Measurements from ENCODE around the gene PPARD. TPM values are rescaled to one million over a fixed set of nuclear protein-coding genes. Genes with fewer than 3 reads are reported as not detected.

The PPARD gene
- total and polyA plus RNA-seq, 4 donors = 5.9 to 27.7 (median 20.8) TPM

GRCh38 chr6:35474131-35474941 is 132.0 kb downstream of the PPARD start:
- Histone ChIP-seq H3K4me1 (ENCODE audit: control insufficient read depth in 1 of 2, insufficient read depth in 2 of 2, low read length in 2 of 2) (no peaks in the 10 kb centered on the region), H3K27me3 (ENCODE audit: control insufficient read depth in 1 of 2, insufficient read depth in 2 of 2, low read length in 1 of 2) (no peaks in the 10 kb centered on the region), H3K27ac (ENCODE audit: low read depth in 1 of 2, low read length in 2 of 2) (no peak overlapping the region), H3K36me3 (ENCODE audit: control insufficient read depth in 1 of 2, insufficient read depth in 2 of 2, low read length in 1 of 2) (peaks cover 4 to 14% of the 10 kb centered on the region in 2 donors), H3K4me3 (ENCODE audit: low read length in 2 of 2) (no peak overlapping the region), H3K9me3 (ENCODE audit: control insufficient read depth, low read length) (no peaks in the 10 kb centered on the region)
- WGBS, 2 donors = 85 to 88% methylated on average over 14 of the region's 14 CpGs
- no peak for DNase-seq
- peak; percentile 19 for ATAC-seq (ENCODE audit: low FRiP score)
- intact Hi-C loops (cut with DNase I) = no loop called here

DNA sequence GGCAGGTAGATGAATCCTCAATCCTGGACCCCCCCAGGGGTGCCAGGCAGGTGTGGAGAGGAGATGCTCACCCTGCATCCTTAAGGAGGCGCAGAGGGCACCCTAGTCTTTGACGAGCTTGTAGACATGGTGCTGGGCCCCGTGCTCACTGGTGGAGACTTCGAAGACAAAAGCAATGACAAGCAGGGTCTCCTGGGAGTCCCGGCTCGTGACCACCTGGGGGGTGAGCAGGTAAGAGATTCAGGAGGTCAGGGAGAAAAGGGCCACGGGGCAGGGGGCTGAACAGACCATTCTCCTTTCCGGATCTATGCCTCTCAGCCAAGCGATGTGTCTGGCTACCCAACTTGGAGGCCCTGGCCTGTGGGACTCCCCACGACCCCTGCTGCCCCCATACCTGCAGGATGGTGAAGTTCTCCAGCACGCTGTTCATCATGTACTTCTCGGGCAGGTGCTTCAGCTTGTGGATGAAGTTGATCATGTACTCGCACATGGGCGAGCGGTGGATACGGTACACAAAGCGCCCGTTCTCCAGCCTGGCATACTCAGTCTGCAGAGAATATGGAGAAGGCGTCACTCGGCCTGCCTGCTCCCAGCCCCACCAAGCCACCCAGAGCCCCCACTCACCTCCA is 132.7 kb downstream of the PPARD start:
- H3K27me3 ChIP-seq (ENCODE audit: control insufficient read depth in 1 of 2, insufficient read depth in 2 of 2, low read length in 1 of 2) = no peaks in the 10 kb centered on the region
- no peak overlapping the region for H3K4me3 ChIP-seq (ENCODE audit: low read length in 2 of 2)
- WGBS, 2 donors = 85 to 87% methylated on average over 20 of the region's 20 CpGs
- H3K27ac ChIP-seq (ENCODE audit: low read depth in 1 of 2, low read length in 2 of 2) = no peak overlapping the region
- ATAC-seq (ENCODE audit: low FRiP score) = peak; percentile 4
- intact Hi-C loops (cut with DNase I) = no loop called here
- no peak for DNase-seq
- no peaks in the 10 kb centered on the region for H3K9me3 ChIP-seq (ENCODE audit: control insufficient read depth, low read length)
- H3K4me1 ChIP-seq (ENCODE audit: control insufficient read depth in 1 of 2, insufficient read depth in 2 of 2, low read length in 2 of 2) = no peaks in the 10 kb centered on the region
- H3K36me3 ChIP-seq (ENCODE audit: control insufficient read depth in 1 of 2, insufficient read depth in 2 of 2, low read length in 1 of 2) = peaks cover 7 to 14% of the 10 kb centered on the region in 2 donors

- H3K27me3 ChIP-seq (ENCODE audit: control insufficient read depth in 1 of 2, insufficient read depth in 2 of 2, low read length in 1 of 2) = no peaks in the 10 kb centered on the region
- no peaks in the 10 kb centered on the region for H3K4me1 ChIP-seq (ENCODE audit: control insufficient read depth in 1 of 2, insufficient read depth in 2 of 2, low read length in 2 of 2)
- H3K4me3 ChIP-seq (ENCODE audit: low read length in 2 of 2) = no peak overlapping the region
- DNase-seq = no peak
- H3K27ac ChIP-seq (ENCODE audit: low read depth in 1 of 2, low read length in 2 of 2) = no peak overlapping the region
- no peak for ATAC-seq (ENCODE audit: low FRiP score)
- no peaks in the 10 kb centered on the region for H3K9me3 ChIP-seq (ENCODE audit: control insufficient read depth, low read length)
- H3K36me3 ChIP-seq (ENCODE audit: control insufficient read depth in 1 of 2, insufficient read depth in 2 of 2, low read length in 1 of 2) = peaks cover 7 to 14% of the 10 kb centered on the region in 2 donors
- 76% methylated on average over 4 of the region's 4 CpGs for WGBS, 2 donors
- intact Hi-C loops (cut with DNase I) = no loop called here
Measured at GRCh38 chr6:35475573-35475972, 133.2 kb downstream of the PPARD start.

DNA sequence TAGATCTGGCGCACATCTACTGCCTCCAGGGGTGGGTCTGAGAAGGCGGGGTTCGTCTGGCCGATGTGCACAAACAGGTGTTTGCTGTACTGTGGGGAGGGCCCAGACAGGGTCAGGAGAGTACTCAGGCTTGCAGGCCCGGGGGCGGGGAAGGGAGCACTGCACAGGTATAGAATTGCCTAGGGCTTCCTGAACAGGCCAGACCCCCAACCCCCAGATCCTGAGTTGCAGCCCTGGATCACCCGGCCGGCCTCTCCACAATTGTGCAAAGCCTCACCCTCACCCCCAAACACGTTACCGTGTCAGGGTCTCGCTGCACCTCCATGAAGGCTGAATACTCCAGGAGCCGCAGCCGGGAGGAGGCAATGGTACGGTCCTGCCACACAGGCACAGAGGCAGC is 133.6 kb downstream of the PPARD start:
- WGBS, 2 donors = 86% methylated on average over 14 of the region's 14 CpGs
- Histone ChIP-seq H3K27me3 (ENCODE audit: control insufficient read depth in 1 of 2, insufficient read depth in 2 of 2, low read length in 1 of 2) (no peaks in the 10 kb centered on the region), H3K4me1 (ENCODE audit: control insufficient read depth in 1 of 2, insufficient read depth in 2 of 2, low read length in 2 of 2) (no peaks in the 10 kb centered on the region), H3K36me3 (ENCODE audit: control insufficient read depth in 1 of 2, insufficient read depth in 2 of 2, low read length in 1 of 2) (peaks cover 7 to 14% of the 10 kb centered on the region in 2 donors), H3K27ac (ENCODE audit: low read depth in 1 of 2, low read length in 2 of 2) (no peak overlapping the region), H3K9me3 (ENCODE audit: control insufficient read depth, low read length) (no peaks in the 10 kb centered on the region), H3K4me3 (ENCODE audit: low read length in 2 of 2) (no peak overlapping the region)
- ATAC-seq (ENCODE audit: low FRiP score) (no peak), DNase-seq (peak in 1 of 2 donors; percentile 48)
- intact Hi-C loops (cut with DNase I) = no loop called here

- DNase-seq (no peak), ATAC-seq (ENCODE audit: low FRiP score) (no peak)
- Histone ChIP-seq H3K9me3 (ENCODE audit: control insufficient read depth, low read length) (no peaks in the 10 kb centered on the region), H3K27me3 (ENCODE audit: control insufficient read depth in 1 of 2, insufficient read depth in 2 of 2, low read length in 1 of 2) (no peaks in the 10 kb centered on the region), H3K36me3 (ENCODE audit: control insufficient read depth in 1 of 2, insufficient read depth in 2 of 2, low read length in 1 of 2) (peaks cover 7 to 14% of the 10 kb centered on the region in 2 donors), H3K27ac (ENCODE audit: low read depth in 1 of 2, low read length in 2 of 2) (no peak overlapping the region), H3K4me1 (ENCODE audit: control insufficient read depth in 1 of 2, insufficient read depth in 2 of 2, low read length in 2 of 2) (no peaks in the 10 kb centered on the region), H3K4me3 (ENCODE audit: low read length in 2 of 2) (no peak overlapping the region)
- 72 to 76% methylated on average over 8 of the region's 8 CpGs for WGBS, 2 donors
- intact Hi-C loops (cut with DNase I) = no loop called here
Measured at GRCh38 chr6:35477028-35477427, 134.7 kb downstream of the PPARD start.

Small RNA genes within 50 kb of the gene (microRNA-seq; reads per million reads assigned to microRNA genes)
- gene MIR7111 = 0 to 1.2 reads per million in 2 donors

Other genes with a start within 250 kb of the PPARD start
- under 1 TPM in 1 of 2 donors, not detected in 1; 0.36 TPM for gene TCP11, start 201.2 kb upstream of the PPARD start, total RNA-seq
- not detected for gene TCP11, start 201.2 kb upstream of the PPARD start, polyA plus RNA-seq
- gene SCUBE3, start 128.6 kb upstream of the PPARD start, total RNA-seq = 10 to 100 TPM; 57.6 to 63.6 TPM
- 10 to 100 TPM in 1 of 2 donors, 1 to 10 TPM in 1; 9.1 to 50.9 TPM for gene SCUBE3, start 128.6 kb upstream of the PPARD start, polyA plus RNA-seq
- gene ZNF76, start 82.8 kb upstream of the PPARD start, total RNA-seq = 10 to 100 TPM; 26.6 to 46.4 TPM
- gene ZNF76, start 82.8 kb upstream of the PPARD start, polyA plus RNA-seq = 10 to 100 TPM; 10.6 to 51.8 TPM
- gene DEF6, start 44.7 kb upstream of the PPARD start, total RNA-seq = 10 to 100 TPM in 1 of 2 donors, 1 to 10 TPM in 1; 9.9 to 13.0 TPM
- gene DEF6, start 44.7 kb upstream of the PPARD start, polyA plus RNA-seq = 1 to 10 TPM; 1.5 to 2.8 TPM
- 1 to 10 TPM; 4.7 to 5.5 TPM for gene FANCE, start 109.8 kb downstream of the PPARD start, total RNA-seq
- gene FANCE, start 109.8 kb downstream of the PPARD start, polyA plus RNA-seq = 1 to 10 TPM; 1.3 to 4.4 TPM
- 100 to 1,000 TPM; 834 to 875 TPM for gene RPL10A, start 125.8 kb downstream of the PPARD start, total RNA-seq
- gene RPL10A, start 125.8 kb downstream of the PPARD start, polyA plus RNA-seq = 1,000 to 10,000 TPM; 2,062 to 2,391 TPM
- gene TEAD3, start 154.5 kb downstream of the PPARD start, total RNA-seq = 10 to 100 TPM; 43.5 to 78.0 TPM
- gene TEAD3, start 154.5 kb downstream of the PPARD start, polyA plus RNA-seq = 10 to 100 TPM; 16.7 to 54.2 TPM
- gene TULP1, start 170.3 kb downstream of the PPARD start, total RNA-seq = not detected
- 1 to 10 TPM in 1 of 2 donors, not detected in 1; 3.3 TPM for gene TULP1, start 170.3 kb downstream of the PPARD start, polyA plus RNA-seq

All from aorta (tissue), 5 donors.